H1 (cell line): ENCODE measurements around the gene EXTL2. TPM values are rescaled to one million over a fixed set of nuclear protein-coding genes. Genes with fewer than 3 reads are reported as not detected.

Source experiments
- POLR2A ChIP-seq, 2 experiments: IDR thresholded peaks; 1 replicate in 1 of 2; 2 replicates in 1 of 2; pipeline ENCODE4 v1.6.1; 2011; ENCODE audit warnings: low read depth in 2 of 2, low read length in 2 of 2, mild to moderate bottlenecking in 2 of 2; ENCODE audit errors: control extremely low read depth in 1 of 2
- POLR2AphosphoS5 ChIP-seq: IDR thresholded peaks from 2 replicates; pipeline ENCODE4 v1.6.1; 2011; ENCODE audit warnings: low read depth, low read length
- polyA plus RNA-seq, 7 experiments: library from polyadenylated mRNA; depleted of rRNA in 3 of 7; stranded (reverse) in 5 of 7; unstranded in 2 of 7; fragments of >200 nt in 5 of 7; fragments of 200-250 nt in 2 of 7; gene quantifications; 1 replicate in 5 of 7; 2 replicates in 1 of 7; 4 replicates in 1 of 7; pipeline versions ENCODE4 v1.2.1 to v1.2.3, GENCODE V29; 2011 to 2013; ENCODE audit warnings: missing spikeins in 2 of 7, mixed read lengths in 2 of 7
- total RNA-seq: library from RNA; stranded (reverse); fragmentation: NEBNext Ultra II Directional; extraction: Animal tissue kit (Norgen Biotek cat#: 25700); gene quantifications from 2 replicates; pipeline ENCODE4 v1.2.1, GENCODE V29; 2021
- TF ChIP-seq, protein P1 (sequence below): fragments of 300-600 bp; sonication (generic); IDR thresholded peaks from 2 replicates; pipeline ENCODE4 v1.7.1; 2012; ENCODE audit warnings: low read length, moderate library complexity, mild to moderate bottlenecking, inconsistent platforms; ENCODE audit not compliant: insufficient replicate concordance

Gene EXTL2
- total and polyA plus RNA-seq, 2 of the 8 experiments (the other 6 are each of a cell fraction or from before 2014, with no cell fraction given) = 27.1 to 54.7 TPM

- TF ChIP-seq, protein P1, sequence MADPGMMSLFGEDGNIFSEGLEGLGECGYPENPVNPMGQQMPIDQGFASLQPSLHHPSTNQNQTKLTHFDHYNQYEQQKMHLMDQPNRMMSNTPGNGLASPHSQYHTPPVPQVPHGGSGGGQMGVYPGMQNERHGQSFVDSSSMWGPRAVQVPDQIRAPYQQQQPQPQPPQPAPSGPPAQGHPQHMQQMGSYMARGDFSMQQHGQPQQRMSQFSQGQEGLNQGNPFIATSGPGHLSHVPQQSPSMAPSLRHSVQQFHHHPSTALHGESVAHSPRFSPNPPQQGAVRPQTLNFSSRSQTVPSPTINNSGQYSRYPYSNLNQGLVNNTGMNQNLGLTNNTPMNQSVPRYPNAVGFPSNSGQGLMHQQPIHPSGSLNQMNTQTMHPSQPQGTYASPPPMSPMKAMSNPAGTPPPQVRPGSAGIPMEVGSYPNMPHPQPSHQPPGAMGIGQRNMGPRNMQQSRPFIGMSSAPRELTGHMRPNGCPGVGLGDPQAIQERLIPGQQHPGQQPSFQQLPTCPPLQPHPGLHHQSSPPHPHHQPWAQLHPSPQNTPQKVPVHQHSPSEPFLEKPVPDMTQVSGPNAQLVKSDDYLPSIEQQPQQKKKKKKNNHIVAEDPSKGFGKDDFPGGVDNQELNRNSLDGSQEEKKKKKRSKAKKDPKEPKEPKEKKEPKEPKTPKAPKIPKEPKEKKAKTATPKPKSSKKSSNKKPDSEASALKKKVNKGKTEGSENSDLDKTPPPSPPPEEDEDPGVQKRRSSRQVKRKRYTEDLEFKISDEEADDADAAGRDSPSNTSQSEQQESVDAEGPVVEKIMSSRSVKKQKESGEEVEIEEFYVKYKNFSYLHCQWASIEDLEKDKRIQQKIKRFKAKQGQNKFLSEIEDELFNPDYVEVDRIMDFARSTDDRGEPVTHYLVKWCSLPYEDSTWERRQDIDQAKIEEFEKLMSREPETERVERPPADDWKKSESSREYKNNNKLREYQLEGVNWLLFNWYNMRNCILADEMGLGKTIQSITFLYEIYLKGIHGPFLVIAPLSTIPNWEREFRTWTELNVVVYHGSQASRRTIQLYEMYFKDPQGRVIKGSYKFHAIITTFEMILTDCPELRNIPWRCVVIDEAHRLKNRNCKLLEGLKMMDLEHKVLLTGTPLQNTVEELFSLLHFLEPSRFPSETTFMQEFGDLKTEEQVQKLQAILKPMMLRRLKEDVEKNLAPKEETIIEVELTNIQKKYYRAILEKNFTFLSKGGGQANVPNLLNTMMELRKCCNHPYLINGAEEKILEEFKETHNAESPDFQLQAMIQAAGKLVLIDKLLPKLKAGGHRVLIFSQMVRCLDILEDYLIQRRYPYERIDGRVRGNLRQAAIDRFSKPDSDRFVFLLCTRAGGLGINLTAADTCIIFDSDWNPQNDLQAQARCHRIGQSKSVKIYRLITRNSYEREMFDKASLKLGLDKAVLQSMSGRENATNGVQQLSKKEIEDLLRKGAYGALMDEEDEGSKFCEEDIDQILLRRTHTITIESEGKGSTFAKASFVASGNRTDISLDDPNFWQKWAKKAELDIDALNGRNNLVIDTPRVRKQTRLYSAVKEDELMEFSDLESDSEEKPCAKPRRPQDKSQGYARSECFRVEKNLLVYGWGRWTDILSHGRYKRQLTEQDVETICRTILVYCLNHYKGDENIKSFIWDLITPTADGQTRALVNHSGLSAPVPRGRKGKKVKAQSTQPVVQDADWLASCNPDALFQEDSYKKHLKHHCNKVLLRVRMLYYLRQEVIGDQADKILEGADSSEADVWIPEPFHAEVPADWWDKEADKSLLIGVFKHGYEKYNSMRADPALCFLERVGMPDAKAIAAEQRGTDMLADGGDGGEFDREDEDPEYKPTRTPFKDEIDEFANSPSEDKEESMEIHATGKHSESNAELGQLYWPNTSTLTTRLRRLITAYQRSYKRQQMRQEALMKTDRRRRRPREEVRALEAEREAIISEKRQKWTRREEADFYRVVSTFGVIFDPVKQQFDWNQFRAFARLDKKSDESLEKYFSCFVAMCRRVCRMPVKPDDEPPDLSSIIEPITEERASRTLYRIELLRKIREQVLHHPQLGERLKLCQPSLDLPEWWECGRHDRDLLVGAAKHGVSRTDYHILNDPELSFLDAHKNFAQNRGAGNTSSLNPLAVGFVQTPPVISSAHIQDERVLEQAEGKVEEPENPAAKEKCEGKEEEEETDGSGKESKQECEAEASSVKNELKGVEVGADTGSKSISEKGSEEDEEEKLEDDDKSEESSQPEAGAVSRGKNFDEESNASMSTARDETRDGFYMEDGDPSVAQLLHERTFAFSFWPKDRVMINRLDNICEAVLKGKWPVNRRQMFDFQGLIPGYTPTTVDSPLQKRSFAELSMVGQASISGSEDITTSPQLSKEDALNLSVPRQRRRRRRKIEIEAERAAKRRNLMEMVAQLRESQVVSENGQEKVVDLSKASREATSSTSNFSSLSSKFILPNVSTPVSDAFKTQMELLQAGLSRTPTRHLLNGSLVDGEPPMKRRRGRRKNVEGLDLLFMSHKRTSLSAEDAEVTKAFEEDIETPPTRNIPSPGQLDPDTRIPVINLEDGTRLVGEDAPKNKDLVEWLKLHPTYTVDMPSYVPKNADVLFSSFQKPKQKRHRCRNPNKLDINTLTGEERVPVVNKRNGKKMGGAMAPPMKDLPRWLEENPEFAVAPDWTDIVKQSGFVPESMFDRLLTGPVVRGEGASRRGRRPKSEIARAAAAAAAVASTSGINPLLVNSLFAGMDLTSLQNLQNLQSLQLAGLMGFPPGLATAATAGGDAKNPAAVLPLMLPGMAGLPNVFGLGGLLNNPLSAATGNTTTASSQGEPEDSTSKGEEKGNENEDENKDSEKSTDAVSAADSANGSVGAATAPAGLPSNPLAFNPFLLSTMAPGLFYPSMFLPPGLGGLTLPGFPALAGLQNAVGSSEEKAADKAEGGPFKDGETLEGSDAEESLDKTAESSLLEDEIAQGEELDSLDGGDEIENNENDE = no peak
- TF ChIP-seq POLR2A (IDR thresholded peaks at IDR 0.05; ENCODE audit: control extremely low read depth in 1 of 2, low read depth in 2 of 2, low read length in 2 of 2) = no peak
- TF ChIP-seq POLR2AphosphoS5 = no peak
Measured at GRCh38 chr1:100868364-100868995, 26.2 kb downstream of the EXTL2 start (continued).
